Measurements from ENCODE around the gene GPR152.
"Not testable (repeated sequence)": the region's sequence is repeated elsewhere in the genome, so short reads cannot be mapped to it uniquely, and the experiment has no call there.

Gene GPR152

GRCh38 chr11:67409261-67409666, 43.3 kb downstream of the GPR152 start:
- DNase-seq (ENCODE audit: low spot score) = no peak

GRCh38 chr11:67408437-67409200, 43.9 kb downstream of the GPR152 start:
- no peak for DNase-seq (ENCODE audit: low spot score)

GRCh38 chr11:67407688-67408163, 44.8 kb downstream of the GPR152 start:
- no peak for DNase-seq (ENCODE audit: low spot score)

GRCh38 chr11:67406969-67407687, 45.4 kb downstream of the GPR152 start:
- DNase-seq (ENCODE audit: low spot score) = no peak

GRCh38 chr11:67406420-67406968, 46.0 kb downstream of the GPR152 start:
- DNase-seq (ENCODE audit: low spot score) = no peak

- no peak for DNase-seq (ENCODE audit: low spot score)
Measured at GRCh38 chr11:67405688-67406339, 46.7 kb downstream of the GPR152 start.

- DNase-seq (ENCODE audit: low spot score) = no peak
Measured at GRCh38 chr11:67405196-67405567, 47.3 kb downstream of the GPR152 start.

- no peak for DNase-seq (ENCODE audit: low spot score)
Measured at GRCh38 chr11:67404515-67405195, 47.9 kb downstream of the GPR152 start.

- DNase-seq (ENCODE audit: low spot score) = not testable (repeated sequence)
Measured at GRCh38 chr11:67403085-67403484, 49.4 kb downstream of the GPR152 start.

- not testable (repeated sequence) for DNase-seq (ENCODE audit: low spot score)
Measured at GRCh38 chr11:67402192-67402839, 50.2 kb downstream of the GPR152 start.

- peak; percentile 99 for DNase-seq (ENCODE audit: low spot score)
Measured at GRCh38 chr11:67401495-67402191, 50.9 kb downstream of the GPR152 start, which contains the start of gene PPP1CA. TSS of gene PPP1CA (minus strand) at chr11:67401858. CDS start at chr11:67401782, 76 bp downstream.

Data from GM03348 (cell line).